Stimulated activated CD8-positive, alpha-beta memory T cell treated with anti-CD3 and anti-CD28 coated beads, Interleukin-7, amount 100 ng/mL, for 24 hours (primary cell): ENCODE data around the gene MTCL1.
"Not testable (repeated sequence)": the region's sequence is repeated elsewhere in the genome, so short reads cannot be mapped to it uniquely, and the experiment has no call there.

Experiments used
- DNase-seq: peaks from one replicate; pipeline ENCODE4 v3.0.0-alpha.2; 2020; ENCODE audit warnings: low read depth

MTCL1 gene

GRCh38 chr18:8744038-8744437, 38.7 kb downstream of the MTCL1 start:
- DNase-seq: no peak

- no peak for DNase-seq
Measured at GRCh38 chr18:8744656-8745055, 39.3 kb downstream of the MTCL1 start.

DNA sequence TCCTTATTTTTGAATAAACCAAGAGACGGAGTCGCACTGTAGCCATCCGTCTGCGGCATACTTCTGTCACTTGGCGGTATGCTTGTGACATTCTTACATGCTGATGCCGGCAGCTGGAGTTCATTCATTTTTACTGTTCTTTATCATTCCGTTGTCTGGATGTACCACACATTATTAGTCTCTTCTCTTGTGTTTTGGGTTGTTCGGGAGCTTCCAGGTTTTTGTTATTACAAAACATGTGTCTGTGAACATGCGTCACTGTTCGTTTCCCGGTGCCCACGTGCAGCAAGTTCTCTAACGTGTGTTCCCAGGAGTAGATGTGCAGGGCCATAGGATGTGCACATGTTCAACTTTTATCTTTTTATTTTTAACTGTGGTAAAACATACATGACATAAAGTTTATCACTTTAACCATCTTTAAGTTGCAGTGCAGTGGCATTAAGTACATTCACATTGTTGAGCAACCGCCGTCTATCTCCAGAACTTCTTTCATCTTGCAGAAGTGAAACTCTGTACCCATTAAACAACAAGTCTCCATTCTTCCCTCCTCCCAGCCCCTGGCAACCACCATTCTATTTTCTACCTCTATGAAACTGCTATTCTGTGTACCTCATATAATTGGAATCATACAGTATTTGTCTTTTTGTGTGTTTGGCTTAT, 40.1 kb downstream of the MTCL1 start:
- DNase-seq: no peak

GRCh38 chr18:8747440-8747937, 42.1 kb downstream of the MTCL1 start:
- DNase-seq: no peak

- DNase-seq: no peak
Measured at GRCh38 chr18:8749492-8749891, 44.1 kb downstream of the MTCL1 start.

DNA sequence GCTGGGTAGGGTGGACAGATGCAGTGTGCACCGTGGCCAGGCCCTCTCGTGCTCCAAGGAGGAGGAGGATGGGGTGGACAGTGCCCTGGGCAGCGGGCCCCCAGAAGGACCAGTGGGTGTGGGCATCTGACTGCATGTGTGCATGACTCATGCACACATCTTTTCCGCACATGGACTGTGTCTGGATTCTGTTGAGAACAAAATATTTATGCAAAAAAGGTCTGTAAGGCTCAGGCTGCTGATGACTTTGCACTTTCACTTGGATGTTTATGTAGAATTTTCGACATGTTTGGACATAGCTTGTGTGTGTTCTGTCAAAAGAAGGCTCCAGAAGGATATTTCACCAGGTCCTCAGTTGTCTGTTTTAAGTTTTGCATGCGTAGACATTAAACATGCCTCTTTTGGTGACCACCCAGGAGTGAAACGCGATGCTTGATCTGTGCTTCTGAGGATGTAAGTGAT, 45.6 kb downstream of the MTCL1 start:
- DNase-seq: no peak

DNA sequence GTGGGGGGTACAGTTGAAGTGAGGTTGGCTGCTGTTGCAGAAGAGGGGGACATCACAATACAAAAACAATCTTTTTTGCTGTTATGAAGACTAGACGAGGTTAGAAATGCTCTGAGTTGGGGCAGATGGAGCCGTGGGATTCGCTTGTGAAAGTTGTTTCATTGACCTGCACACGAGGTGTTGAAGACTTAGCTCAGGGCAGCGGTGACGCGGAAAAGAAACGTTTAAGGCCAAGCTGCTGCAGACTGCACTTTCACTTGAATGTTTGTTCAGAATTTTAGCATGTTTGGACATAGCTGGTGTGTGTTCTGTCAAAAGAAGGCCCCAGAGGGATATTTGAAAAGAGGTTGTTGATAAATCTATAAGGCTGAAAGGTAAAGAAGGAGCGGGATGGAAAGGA, 46.3 kb downstream of the MTCL1 start:
- no peak for DNase-seq

DNA sequence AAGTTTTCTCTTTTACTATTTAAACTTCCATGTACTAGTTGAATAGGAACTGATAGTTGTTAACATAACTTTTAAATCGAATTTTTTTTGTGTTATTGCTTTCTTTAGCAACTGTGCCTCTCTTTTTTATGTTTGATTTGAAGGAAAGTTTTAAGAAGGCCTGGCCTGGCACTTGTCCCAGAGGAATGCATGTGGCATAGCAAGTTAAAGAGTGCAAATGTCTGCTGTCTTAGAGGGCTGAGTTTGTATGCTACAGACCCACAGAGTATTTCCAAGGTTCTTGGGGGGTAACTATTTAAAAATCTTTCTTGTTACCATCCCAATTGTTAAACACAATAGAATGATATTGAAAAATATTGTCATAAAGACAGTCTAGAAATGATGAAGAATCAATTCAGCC, 47.0 kb downstream of the MTCL1 start:
- no peak for DNase-seq

GRCh38 chr18:8754995-8755960, 49.9 kb downstream of the MTCL1 start:
- DNase-seq: no peak

DNA sequence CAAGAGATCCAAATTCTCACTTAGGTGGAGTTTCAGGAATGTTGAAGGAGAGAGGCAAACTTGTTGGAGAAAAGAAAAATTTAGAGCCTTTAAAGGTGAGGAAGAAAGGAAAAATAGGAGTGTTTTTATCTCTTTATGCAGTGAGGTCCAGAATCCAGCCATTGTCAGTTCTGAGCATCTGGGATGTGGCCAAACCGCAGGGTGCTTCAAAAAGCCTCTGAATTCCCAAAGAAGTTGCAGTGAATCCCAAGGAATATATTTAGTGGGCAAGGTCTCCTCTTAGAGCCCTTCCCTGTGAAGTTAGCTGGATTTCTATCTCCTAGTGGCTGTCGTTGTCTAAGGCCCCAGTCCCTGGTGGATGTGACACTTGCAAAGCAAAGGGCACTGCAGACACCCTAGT, 51.2 kb downstream of the MTCL1 start:
- no peak for DNase-seq

DNA sequence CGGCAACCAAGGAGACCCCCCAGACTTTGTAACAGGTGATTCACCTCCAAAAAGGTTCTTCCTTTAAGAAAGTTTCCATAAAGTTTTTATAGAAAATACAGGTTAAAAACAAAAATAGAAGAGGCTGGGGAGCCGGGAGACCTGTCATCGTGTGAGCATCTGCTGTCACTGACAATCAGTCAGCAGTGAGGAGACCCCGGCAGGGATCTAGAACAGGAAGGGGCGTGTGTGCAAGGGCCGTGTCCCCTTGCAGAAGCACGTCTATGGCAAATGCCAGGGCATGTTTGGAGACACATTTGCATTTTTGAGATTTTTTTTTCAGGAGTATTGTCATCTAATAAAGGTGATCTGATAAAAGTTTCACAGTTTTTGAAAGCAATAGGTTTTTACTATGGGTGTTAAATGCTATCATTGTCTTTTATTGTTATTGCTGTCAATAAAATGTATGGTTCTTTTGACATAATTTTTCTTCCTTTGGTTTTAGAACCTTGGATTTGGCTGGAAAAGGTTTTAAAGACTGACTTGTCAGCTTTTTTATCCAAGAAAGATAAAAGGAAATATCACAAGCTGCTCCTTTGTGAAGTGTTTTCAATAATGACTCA, 52.1 kb downstream of the MTCL1 start:
- DNase-seq: no peak

GRCh38 chr18:8758466-8758865, 53.1 kb downstream of the MTCL1 start:
- DNase-seq: no peak

GRCh38 chr18:8760984-8761383, 55.6 kb downstream of the MTCL1 start:
- DNase-seq: no peak

- not testable (repeated sequence) for DNase-seq
Measured at GRCh38 chr18:8761535-8761934, 56.2 kb downstream of the MTCL1 start.

DNA sequence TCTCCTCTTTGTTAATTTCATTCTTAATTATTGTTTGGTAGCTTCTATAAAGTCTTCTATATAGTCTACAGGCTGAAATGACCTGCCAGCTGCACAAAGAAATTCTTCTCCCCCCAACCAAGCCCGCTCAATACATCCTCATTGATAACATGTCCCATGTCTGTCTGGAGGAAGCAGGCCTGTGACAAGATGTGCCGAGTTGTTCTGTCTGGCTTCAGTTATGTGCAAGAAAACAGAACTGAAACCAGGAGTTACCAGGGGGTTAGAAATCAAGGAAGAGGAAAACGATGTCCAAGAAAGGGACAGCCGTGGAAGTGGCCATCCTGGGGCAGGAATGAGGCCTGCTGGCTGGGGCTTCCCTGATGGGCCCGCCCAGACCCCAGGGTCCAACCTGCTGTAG, 57.6 kb downstream of the MTCL1 start:
- DNase-seq: no peak

GRCh38 chr18:8763611-8764010, 58.3 kb downstream of the MTCL1 start:
- DNase-seq: no peak

DNA sequence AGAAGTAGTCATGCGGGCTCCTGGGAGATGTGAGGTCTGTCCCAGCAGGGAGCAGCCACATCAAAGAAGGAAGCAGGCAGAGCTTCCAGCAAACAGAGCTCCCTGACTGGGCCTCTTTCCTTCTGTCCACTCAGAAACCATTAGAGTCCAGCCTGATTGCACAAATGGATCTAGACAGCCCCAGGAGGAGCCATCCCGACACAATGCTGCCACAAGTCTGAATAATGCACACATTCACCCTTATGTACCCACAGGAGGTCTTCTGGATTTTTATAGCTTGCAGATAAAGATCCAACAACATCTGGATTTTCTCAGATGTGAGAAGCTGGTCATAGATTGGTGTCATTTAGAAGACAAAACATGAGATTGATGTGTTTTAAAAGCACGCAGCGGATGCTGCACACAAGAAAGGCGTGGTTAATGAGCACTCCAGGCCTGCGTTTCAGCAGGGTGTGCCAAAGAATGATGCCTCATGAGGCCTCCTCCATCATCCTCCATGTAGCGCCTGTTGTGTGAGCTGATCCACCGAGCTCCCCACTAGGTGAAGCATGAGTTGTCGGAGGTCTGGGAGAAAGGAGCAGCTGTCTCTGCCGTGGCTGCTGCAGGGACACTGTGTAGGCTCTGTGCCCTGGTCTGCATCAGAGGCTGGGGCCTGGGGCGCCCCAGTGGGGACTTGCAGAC, 60.6 kb downstream of the MTCL1 start:
- no peak for DNase-seq

DNA sequence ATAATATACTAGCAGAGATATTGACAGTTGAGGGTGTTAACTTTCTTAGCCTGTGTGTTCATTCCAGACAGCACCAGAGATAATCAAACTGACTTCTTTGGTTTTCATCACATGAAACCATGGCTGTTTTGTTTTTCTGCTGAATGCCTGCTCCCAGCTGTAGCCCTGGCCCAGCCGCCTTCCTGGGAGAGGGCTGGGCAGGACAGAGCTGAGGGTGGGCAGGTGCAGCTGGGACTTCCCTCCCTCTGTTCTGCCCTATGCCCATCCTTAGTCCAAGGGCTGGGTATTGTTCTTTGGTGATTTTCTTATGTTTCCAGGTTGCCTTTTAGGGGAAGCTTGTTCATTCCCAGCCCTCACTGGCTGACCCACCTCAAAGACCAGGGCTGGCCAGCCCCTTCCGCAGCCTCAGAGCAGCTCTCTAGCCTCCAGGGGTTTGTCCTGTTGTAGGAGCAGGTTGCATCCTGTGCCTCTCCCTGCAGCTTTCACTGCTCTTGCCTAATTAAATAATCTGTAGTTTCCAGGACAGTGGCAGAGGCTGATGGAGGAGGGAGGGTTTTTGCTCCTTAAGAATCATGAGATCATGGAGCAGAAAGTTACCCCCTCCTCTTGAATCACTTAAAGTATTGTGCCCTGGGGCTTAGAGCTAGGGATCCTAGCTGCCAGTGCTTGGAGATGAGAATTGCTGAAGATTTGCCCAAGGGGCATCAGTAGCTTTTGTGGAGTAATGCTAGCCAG, 61.4 kb downstream of the MTCL1 start:
- no peak for DNase-seq

GRCh38 chr18:8767340-8767739, 62.0 kb downstream of the MTCL1 start:
- DNase-seq: no peak

GRCh38 chr18:8769509-8770095, 64.2 kb downstream of the MTCL1 start:
- no peak for DNase-seq

DNA sequence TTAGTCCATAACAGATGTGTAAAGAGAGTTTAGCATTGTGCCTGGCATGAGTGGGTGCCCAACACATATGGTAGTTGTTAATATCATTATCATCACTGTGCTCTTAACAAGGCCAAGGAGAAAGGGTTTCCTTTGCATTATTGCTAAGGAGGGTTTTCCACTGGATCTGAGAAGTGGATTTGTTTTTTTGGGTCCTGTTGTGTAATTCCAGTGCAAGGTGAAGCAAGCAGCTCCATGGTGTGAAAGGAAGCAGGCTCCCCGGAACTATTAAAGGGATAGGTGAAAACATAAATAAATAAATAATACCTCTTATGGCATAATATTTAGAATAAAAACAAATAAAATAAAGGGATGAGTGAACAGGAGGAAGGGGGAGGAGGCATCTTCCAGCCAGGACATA, 65.3 kb downstream of the MTCL1 start:
- DNase-seq: no peak
